B cell (primary cell): ENCODE measurements around the gene SLC16A12. TPM values are rescaled to one million over a fixed set of nuclear protein-coding genes. Genes with fewer than 3 reads are reported as not detected.

Experiments used
- ATAC-seq: fragments of 200-7000 bp; cut with Tn5 transposase; one replicate; pipeline ENCODE4 v1.10.0; 2021; ENCODE audit warnings: low read depth, mild to moderate bottlenecking, moderate number of reproducible peaks, moderate library complexity
- CTCF ChIA-PET: fragments of 350-600 bp; sonication (Branson Sonifier 250); formaldehyde crosslinking; loops from one replicate; lab custom pipeline; 2021; ENCODE audit warnings: antibody characterized with exemption, inconsistent platforms; lab: Charles Lee
- POLR2A ChIA-PET: fragments of 350-600 bp; sonication (Branson Sonifier 250); formaldehyde crosslinking; loops from one replicate; lab custom pipeline; 2021; ENCODE audit warnings: antibody characterized with exemption; lab: Charles Lee
- DNase-seq: peaks from one replicate; pipeline ENCODE4 v3.0.0; 2013
- H2AFZ ChIP-seq: 2 replicates; pipeline ENCODE4 v1.6.1; 2012; ENCODE audit warnings: mild to moderate bottlenecking, low read depth, low read length; ENCODE audit not compliant: insufficient read depth, poor library complexity, severe bottlenecking
- H3K27ac ChIP-seq, 2 donors: 1 replicate in 1 of 2; 2 replicates in 1 of 2; pipeline ENCODE4 v1.5.1; 2012 to 2013; ENCODE audit warnings: low read length in 2 of 2, mild to moderate bottlenecking in 2 of 2, moderate library complexity in 1 of 2
- H3K27me3 ChIP-seq, 4 experiments: fragments of 200-600 bp in 1 of 4; sonication (generic) in 1 of 4; replicated peaks in 1 of 4; 1 replicate in 2 of 4; 2 replicates in 2 of 4; pipeline versions ENCODE4 v1.6.1 to v1.7.0; 2013 to 2016; ENCODE audit warnings: low read length in 3 of 4, mild to moderate bottlenecking in 2 of 4, mixed read lengths in 1 of 4, moderate library complexity in 1 of 4; ENCODE audit not compliant: insufficient read depth in 4 of 4, control insufficient read depth in 3 of 4; ENCODE audit errors: control extremely low read depth in 1 of 4
- H3K36me3 ChIP-seq, 2 experiments: replicated peaks in 1 of 2; 1 replicate in 1 of 2; 2 replicates in 1 of 2; pipeline versions ENCODE4 v1.6.1 to v1.7.1; 2013; ENCODE audit warnings: low read length in 1 of 2; ENCODE audit not compliant: insufficient read depth in 2 of 2, control insufficient read depth in 1 of 2; ENCODE audit errors: control extremely low read depth in 1 of 2, extremely low read depth in 1 of 2
- H3K4me1 ChIP-seq, 2 donors: fragments of 200-600 bp in 1 of 2; sonication (generic) in 1 of 2; 1 replicate in 1 of 2; 2 replicates in 1 of 2; pipeline versions ENCODE4 v1.5.1 to v1.6.1; 2013 to 2017; ENCODE audit warnings: low read length in 2 of 2; ENCODE audit not compliant: control insufficient read depth in 2 of 2, insufficient read depth in 2 of 2
- H3K4me2 ChIP-seq: replicated peaks from 2 replicates; pipeline ENCODE3; 2012; ENCODE audit warnings: mild to moderate bottlenecking, low read depth, low read length; ENCODE audit not compliant: poor library complexity, severe bottlenecking
- H3K4me3 ChIP-seq, 5 experiments: fragments of 200-600 bp in 1 of 5; sonication (generic) in 1 of 5; 1 replicate in 3 of 5; 2 replicates in 2 of 5; pipeline versions ENCODE4 v1.5.1 to v1.7.0; 2011 to 2016; ENCODE audit warnings: low read length in 4 of 5, mild to moderate bottlenecking in 4 of 5, low read depth in 2 of 5, control low read depth in 1 of 5, moderate library complexity in 1 of 5; ENCODE audit not compliant: insufficient read depth in 1 of 5; ENCODE audit errors: control extremely low read depth in 1 of 5, extremely low read depth in 1 of 5
- H3K79me2 ChIP-seq: fragments of 200-600 bp; sonication (generic); one replicate; pipeline ENCODE4 v1.6.0; 2016; ENCODE audit warnings: low read length; ENCODE audit not compliant: control insufficient read depth, insufficient read depth
- H3K9ac ChIP-seq: fragments of 200-600 bp; sonication (generic); 2 replicates; pipeline ENCODE4 v1.6.1; 2017; ENCODE audit warnings: mild to moderate bottlenecking, low read length, moderate library complexity
- H3K9me3 ChIP-seq, 3 donors: one replicate each; pipeline versions ENCODE4 v1.6.1 to v1.7.1; 2013; ENCODE audit warnings: low read length in 2 of 3; ENCODE audit not compliant: control insufficient read depth in 2 of 3, insufficient read depth in 1 of 3; ENCODE audit errors: control extremely low read depth in 1 of 3
- H4K20me1 ChIP-seq: 2 replicates; pipeline ENCODE4 v1.6.0; 2012; ENCODE audit warnings: mild to moderate bottlenecking, low read length; ENCODE audit not compliant: insufficient read depth, control insufficient read depth, poor library complexity, severe bottlenecking
- H3K27ac Mint-ChIP-seq: one replicate; pipeline ENCODE4 v1.8.0; 2021; ENCODE audit warnings: mixed read lengths
- H3K27me3 Mint-ChIP-seq: one replicate; pipeline ENCODE4 v1.8.0; 2021; ENCODE audit warnings: mixed read lengths
- H3K4me1 Mint-ChIP-seq: one replicate; pipeline ENCODE4 v1.8.0; 2021; ENCODE audit warnings: mixed read lengths
- H3K4me3 Mint-ChIP-seq: one replicate; pipeline ENCODE4 v1.8.0; 2021; ENCODE audit warnings: mixed read lengths
- H3K9me3 Mint-ChIP-seq: one replicate; pipeline ENCODE4 v1.8.0; 2022; ENCODE audit warnings: mixed read lengths; ENCODE audit not compliant: insufficient read depth
- EZH2 ChIP-seq: IDR thresholded peaks from 2 replicates; pipeline ENCODE4 v1.6.1; 2012; ENCODE audit warnings: borderline replicate concordance, low read depth, mild to moderate bottlenecking, moderate library complexity, low read length; ENCODE audit not compliant: insufficient read depth, poor library complexity, severe bottlenecking
- WGBS: methylation state at CpG from one replicate; pipeline ENCODE4 v1.1.5; 2013; ENCODE audit warnings: missing lambda C conversion rate; ENCODE audit not compliant: insufficient coverage; 5-methylcytosine and 5-hydroxymethylcytosine counted together
- intact Hi-C: fragments of 100-400 bp; cut with micrococcal nuclease; formaldehyde crosslinking; loops from one replicate; pipeline ENCODE4 v1.10.0; 2022
- polyA plus RNA-seq: library from polyadenylated mRNA; depleted of rRNA; stranded (reverse); fragments of >200 nt; gene quantifications from 2 replicates; pipeline ENCODE4 v1.2.3, GENCODE V29; 2012
- total RNA-seq, 2 donors: library from RNA; stranded (reverse); fragments of 120-200 nt in 1 of 2; gene quantifications; 1 replicate in 1 of 2; 2 replicates in 1 of 2; pipeline versions ENCODE4 v1.2.3 to v1.2.4, GENCODE V29; 2013 to 2022
- TF ChIP-seq, protein P1 (sequence below): fragments of 200-600 bp; IDR thresholded peaks from one replicate; pipeline ENCODE4 v1.8.0; 2022; ENCODE audit warnings: antibody characterized with exemption, mild to moderate bottlenecking

The SLC16A12 gene
- total and polyA plus RNA-seq, 2 donors (not counting 1 experiment from before 2014, with no cell fraction given) = not detected

DNA sequence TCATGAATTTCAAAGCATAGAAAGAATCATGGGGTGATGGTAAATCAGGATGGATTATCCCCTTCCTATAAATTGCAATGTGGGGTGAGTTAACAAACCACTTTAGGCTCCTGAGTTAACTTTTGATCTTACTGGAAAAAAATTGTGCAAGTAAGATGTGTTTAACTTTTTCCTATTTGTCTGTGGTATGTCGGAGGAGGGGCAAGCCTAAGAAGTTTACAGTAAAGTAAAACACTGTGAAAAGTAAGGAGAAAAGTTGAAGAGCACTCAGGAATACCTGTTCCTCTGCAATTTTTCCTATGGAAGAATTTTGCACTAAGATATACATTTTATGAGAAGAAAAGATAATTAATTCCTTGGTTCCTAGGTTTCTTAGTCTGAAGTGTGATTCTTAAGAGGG lies 76.6 kb downstream of the SLC16A12 start:
- Histone ChIP-seq H3K9ac (no peak overlapping the region), H3K36me3 (no peaks in the 10 kb centered on the region), H3K27me3 (peaks cover 0 to 2% (median 1%) of the 10 kb centered on the region in 4 experiments), H3K27ac (no peak overlapping the region), H2AFZ (no peak overlapping the region), H3K79me2 (no peaks in the 10 kb centered on the region), H4K20me1 (no peaks in the 10 kb centered on the region), H3K9me3 (no peaks in the 10 kb centered on the region), H3K4me3 (no peak overlapping the region), H3K4me2 (no peak overlapping the region), H3K4me1 (peaks cover 0 to 3% of the 10 kb centered on the region in 2 donors)
- TF ChIP-seq, protein P1, sequence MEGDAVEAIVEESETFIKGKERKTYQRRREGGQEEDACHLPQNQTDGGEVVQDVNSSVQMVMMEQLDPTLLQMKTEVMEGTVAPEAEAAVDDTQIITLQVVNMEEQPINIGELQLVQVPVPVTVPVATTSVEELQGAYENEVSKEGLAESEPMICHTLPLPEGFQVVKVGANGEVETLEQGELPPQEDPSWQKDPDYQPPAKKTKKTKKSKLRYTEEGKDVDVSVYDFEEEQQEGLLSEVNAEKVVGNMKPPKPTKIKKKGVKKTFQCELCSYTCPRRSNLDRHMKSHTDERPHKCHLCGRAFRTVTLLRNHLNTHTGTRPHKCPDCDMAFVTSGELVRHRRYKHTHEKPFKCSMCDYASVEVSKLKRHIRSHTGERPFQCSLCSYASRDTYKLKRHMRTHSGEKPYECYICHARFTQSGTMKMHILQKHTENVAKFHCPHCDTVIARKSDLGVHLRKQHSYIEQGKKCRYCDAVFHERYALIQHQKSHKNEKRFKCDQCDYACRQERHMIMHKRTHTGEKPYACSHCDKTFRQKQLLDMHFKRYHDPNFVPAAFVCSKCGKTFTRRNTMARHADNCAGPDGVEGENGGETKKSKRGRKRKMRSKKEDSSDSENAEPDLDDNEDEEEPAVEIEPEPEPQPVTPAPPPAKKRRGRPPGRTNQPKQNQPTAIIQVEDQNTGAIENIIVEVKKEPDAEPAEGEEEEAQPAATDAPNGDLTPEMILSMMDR = no peak
- TF ChIP-seq EZH2 = no peak
- no peak for DNase-seq
- peaks cover 4% of the 10 kb centered on the region for H3K4me1 Mint-ChIP-seq
- intact Hi-C loops = no loop called here
- H3K27ac Mint-ChIP-seq = no peak overlapping the region
- CTCF ChIA-PET = no interaction called here
- no peak overlapping the region for H3K4me3 Mint-ChIP-seq
- H3K27me3 Mint-ChIP-seq = peaks cover 26% of the 10 kb centered on the region
- H3K9me3 Mint-ChIP-seq = no peaks in the 10 kb centered on the region
- WGBS = no CpG with 5 or more reads among the region's 1 CpG
- POLR2A ChIA-PET = no interaction called here
- no peak for ATAC-seq

DNA sequence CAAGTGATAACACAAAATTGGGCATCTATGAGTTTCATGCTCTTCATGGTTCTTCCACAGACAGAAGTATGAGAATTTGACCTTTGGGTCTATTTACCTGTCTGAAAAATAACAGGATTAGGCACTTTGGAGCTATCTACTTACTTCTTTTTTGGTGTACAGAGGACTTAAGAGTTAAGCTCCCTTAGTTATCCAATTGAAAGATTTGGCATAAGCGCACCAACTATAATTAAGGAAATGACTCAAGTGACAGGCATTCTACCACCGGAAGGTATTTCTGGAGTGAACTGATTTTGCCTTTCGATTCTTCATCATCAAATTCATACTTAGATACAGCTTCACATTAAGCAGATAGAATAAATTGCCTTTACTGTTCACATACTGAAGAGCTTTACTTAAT lies 77.1 kb downstream of the SLC16A12 start:
- POLR2A ChIA-PET = no interaction called here
- Histone ChIP-seq H3K9me3 (no peaks in the 10 kb centered on the region), H3K4me3 (no peak overlapping the region), H2AFZ (no peak overlapping the region), H3K9ac (no peak overlapping the region), H3K27ac (no peak overlapping the region), H3K27me3 (peaks cover 0 to 3% (median 2%) of the 10 kb centered on the region in 4 experiments), H4K20me1 (no peaks in the 10 kb centered on the region), H3K36me3 (no peaks in the 10 kb centered on the region), H3K79me2 (no peaks in the 10 kb centered on the region), H3K4me1 (peaks cover 0 to 3% of the 10 kb centered on the region in 2 donors), H3K4me2 (no peak overlapping the region)
- TF ChIP-seq, protein P1 = no peak
- TF ChIP-seq EZH2 = no peak
- CTCF ChIA-PET = no interaction called here
- intact Hi-C loops = no loop called here
- Mint-ChIP-seq H3K27me3 (peaks cover 26% of the 10 kb centered on the region), H3K27ac (no peak overlapping the region), H3K9me3 (no peaks in the 10 kb centered on the region), H3K4me3 (no peak overlapping the region), H3K4me1 (peaks cover 4% of the 10 kb centered on the region)
- no peak for DNase-seq
- WGBS = no CpG with 5 or more reads among the region's 3 CpGs
- no peak for ATAC-seq
